Measurements from ENCODE around the gene TGIF2. TPM values are rescaled to one million over a fixed set of nuclear protein-coding genes. Genes with fewer than 3 reads are reported as not detected.

Gene TGIF2
- total RNA-seq (2021): 81.7 and 94.6 TPM in 2 replicates
- long read RNA-seq, transcript TGIF2-201 (3 exons, 3,406 nt): minor isoform, 33 of 272 reads
- long read RNA-seq, transcript TGIF2-204 (3 exons, 638 nt): major isoform, 103 of 272 reads
- long read RNA-seq, transcript TGIF2-202 (3 exons, 3,432 nt): minor isoform, 6 of 272 reads
- long read RNA-seq, partial matches to known transcripts: 96 of 272 reads
- long read RNA-seq, other reads (novel, unspliced or antisense): 34 of 272 reads

DNA sequence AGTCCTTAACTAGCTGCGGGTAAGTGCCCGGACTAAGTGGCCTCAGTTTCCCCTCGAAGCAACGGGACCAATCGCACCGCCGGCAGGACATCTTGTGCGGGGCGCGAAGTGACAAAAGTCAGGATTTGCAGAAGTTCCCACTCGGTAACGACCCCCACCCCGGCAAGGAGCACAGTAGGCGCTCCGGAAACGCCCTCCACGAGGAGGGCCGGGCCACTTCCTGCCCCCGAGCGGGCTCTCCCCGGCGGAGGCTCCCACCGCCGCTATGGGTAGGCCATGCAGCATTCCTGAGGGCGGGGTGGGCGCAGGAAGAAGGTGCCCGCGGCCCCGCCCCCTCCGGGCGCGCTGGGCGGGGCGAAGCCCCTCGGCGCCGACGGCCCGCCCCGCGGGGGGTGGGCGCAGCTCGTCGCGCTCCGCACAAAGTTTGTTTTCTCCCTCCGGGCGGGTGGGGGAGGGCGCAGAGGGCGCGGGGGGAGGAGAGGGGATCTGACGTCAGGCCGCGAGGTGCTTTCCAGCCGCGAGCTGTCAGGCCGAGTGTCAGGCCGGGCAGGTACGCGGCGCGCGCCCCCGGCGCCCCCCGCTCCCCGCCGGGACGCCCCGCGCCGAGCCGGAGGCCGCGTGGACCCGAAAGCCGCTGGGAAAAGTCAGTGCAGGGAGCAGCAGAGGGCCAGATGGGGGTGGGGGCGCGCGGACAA is at the start of gene TGIF2:
Gene TGIF2 (plus strand): TSS at position 495 of the 695 bp plus-strand sequence. CDS start 5,178 bp downstream, outside the sequence.
- no peak within 1 kb of the TSS for H2BK20ac ChIP-seq (ENCODE audit: low read depth, low read length, poor library complexity, severe bottlenecking)
- H3K4me3 Mint-ChIP-seq: peak within 1 kb of the TSS; percentile 89 to 92

More for the DNA sequence above, at the start of gene TGIF2:
- H3K9ac ChIP-seq (ENCODE audit: extremely low read depth, insufficient read length, low read length): peak within 1 kb of the TSS; percentile 63
- H3K56ac ChIP-seq (ENCODE audit: insufficient read length, low read depth, low read length): no peak within 1 kb of the TSS
- H4K8ac ChIP-seq (replicated peaks; ENCODE audit: insufficient read length, low read depth, low read length): no peak within 1 kb of the TSS
- peak within 1 kb of the TSS; percentile 18 for H4K91ac ChIP-seq (ENCODE audit: insufficient read length, low read depth, low read length)
- TF ChIP-seq, protein P1, sequence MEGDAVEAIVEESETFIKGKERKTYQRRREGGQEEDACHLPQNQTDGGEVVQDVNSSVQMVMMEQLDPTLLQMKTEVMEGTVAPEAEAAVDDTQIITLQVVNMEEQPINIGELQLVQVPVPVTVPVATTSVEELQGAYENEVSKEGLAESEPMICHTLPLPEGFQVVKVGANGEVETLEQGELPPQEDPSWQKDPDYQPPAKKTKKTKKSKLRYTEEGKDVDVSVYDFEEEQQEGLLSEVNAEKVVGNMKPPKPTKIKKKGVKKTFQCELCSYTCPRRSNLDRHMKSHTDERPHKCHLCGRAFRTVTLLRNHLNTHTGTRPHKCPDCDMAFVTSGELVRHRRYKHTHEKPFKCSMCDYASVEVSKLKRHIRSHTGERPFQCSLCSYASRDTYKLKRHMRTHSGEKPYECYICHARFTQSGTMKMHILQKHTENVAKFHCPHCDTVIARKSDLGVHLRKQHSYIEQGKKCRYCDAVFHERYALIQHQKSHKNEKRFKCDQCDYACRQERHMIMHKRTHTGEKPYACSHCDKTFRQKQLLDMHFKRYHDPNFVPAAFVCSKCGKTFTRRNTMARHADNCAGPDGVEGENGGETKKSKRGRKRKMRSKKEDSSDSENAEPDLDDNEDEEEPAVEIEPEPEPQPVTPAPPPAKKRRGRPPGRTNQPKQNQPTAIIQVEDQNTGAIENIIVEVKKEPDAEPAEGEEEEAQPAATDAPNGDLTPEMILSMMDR (conservative IDR thresholded peaks at IDR 0.05): no peak
- no peaks in the 10 kb centered on the region for H3K27me3 ChIP-seq (ENCODE audit: insufficient read depth, low read length)
- H3K36me3 Mint-ChIP-seq (ENCODE audit: insufficient read depth in 1 of 3, low read depth in 3 of 3): peaks cover 1 to 10% (median 5%) of the 10 kb centered on the region in 3 experiments; a peak in 6 of 7 replicates
- peak within 1 kb of the TSS; percentile 80 for H2BK5ac ChIP-seq (ENCODE audit: insufficient read length, low read length)
- H3K9me3 ChIP-seq (ENCODE audit: control insufficient read depth, low read depth, low read length): no peaks in the 10 kb centered on the region
- no peak within 1 kb of the TSS for H3T11ph ChIP-seq (ENCODE audit: low read length)
- peak within 1 kb of the TSS; percentile 78 for H3K4me2 ChIP-seq (ENCODE audit: insufficient read depth, insufficient read length, low read length)
- H3K79me1 ChIP-seq (ENCODE audit: insufficient read depth, low read depth, low read length, poor library complexity, severe bottlenecking): no peaks in the 10 kb centered on the region
- peak within 1 kb of the TSS; percentile 65 for H3K18ac ChIP-seq (ENCODE audit: insufficient read length, low read depth, low read length)
- DNase-seq: peak; percentile 96
- H4K20me1 ChIP-seq (ENCODE audit: control insufficient read depth, insufficient read depth, insufficient read length): no peaks in the 10 kb centered on the region
- no peak within 1 kb of the TSS for H3K23ac ChIP-seq (ENCODE audit: insufficient read length, low read depth, low read length)
- no peak within 1 kb of the TSS for H2BK120ac ChIP-seq (ENCODE audit: low read depth, low read length, poor library complexity, severe bottlenecking)
- H3K4me1 Mint-ChIP-seq: peaks cover 56% of the 10 kb centered on the region in 2 experiments
- no peak within 1 kb of the TSS for H2BK15ac ChIP-seq (ENCODE audit: low read depth, low read length)
- H3K27me3 Mint-ChIP-seq (ENCODE audit: low read depth): no peaks in the 10 kb centered on the region
- no CpG with 5 or more reads among the region's 80 CpGs for WGBS (ENCODE audit: extremely low coverage, insufficient read length, low lambda C conversion rate)
- H3K4ac ChIP-seq (ENCODE audit: low read depth, low read length): no peak within 1 kb of the TSS; the same call in 1 of the 2 replicates
- H2AFZ ChIP-seq (ENCODE audit: low read length): no peak within 1 kb of the TSS
- H3K27ac ChIP-seq (ENCODE audit: insufficient read length, low read depth, low read length): peak within 1 kb of the TSS; percentile 10
- peak within 1 kb of the TSS; percentile 93 for H3K14ac ChIP-seq (ENCODE audit: insufficient read depth, low read length)
- H4K5ac ChIP-seq (ENCODE audit: insufficient read length, low read depth, low read length): no peak within 1 kb of the TSS
- no peak within 1 kb of the TSS for H2AK5ac ChIP-seq (ENCODE audit: insufficient read length, low read length)
- H2BK12ac ChIP-seq (ENCODE audit: insufficient read length, low read depth, low read length): peak within 1 kb of the TSS; percentile 85
- no peaks in the 10 kb centered on the region; a peak in 1 of 5 replicates for H3K9me3 Mint-ChIP-seq
- peak within 1 kb of the TSS; percentile 98 to 99 (median 99) for H3K27ac Mint-ChIP-seq
- peaks cover 30% of the 10 kb centered on the region for H3K23me2 ChIP-seq (ENCODE audit: insufficient read length, low read depth, low read length, poor library complexity, severe bottlenecking)
- H3K79me2 ChIP-seq (ENCODE audit: insufficient read depth, low read length): peaks cover 10% of the 10 kb centered on the region; the same call in 1 of the 2 replicates
- H3K4me1 ChIP-seq (ENCODE audit: insufficient read depth, low read length): peaks cover 8% of the 10 kb centered on the region
